ENCODE results near the gene ODAM. TPM values are rescaled to one million over a fixed set of nuclear protein-coding genes. Genes with fewer than 3 reads are reported as not detected.
"Not testable (repeated sequence)": the region's sequence is repeated elsewhere in the genome, so short reads cannot be mapped to it uniquely, and the experiment has no call there.

Gene ODAM
- total RNA-seq, 1 experiment from 2014 or later, result 2.4 TPM

- DNase-seq (ENCODE audit: low spot score), result not testable (repeated sequence)
Measured at GRCh38 chr4:70221818-70222217, 26.3 kb downstream of the ODAM start.

DNA sequence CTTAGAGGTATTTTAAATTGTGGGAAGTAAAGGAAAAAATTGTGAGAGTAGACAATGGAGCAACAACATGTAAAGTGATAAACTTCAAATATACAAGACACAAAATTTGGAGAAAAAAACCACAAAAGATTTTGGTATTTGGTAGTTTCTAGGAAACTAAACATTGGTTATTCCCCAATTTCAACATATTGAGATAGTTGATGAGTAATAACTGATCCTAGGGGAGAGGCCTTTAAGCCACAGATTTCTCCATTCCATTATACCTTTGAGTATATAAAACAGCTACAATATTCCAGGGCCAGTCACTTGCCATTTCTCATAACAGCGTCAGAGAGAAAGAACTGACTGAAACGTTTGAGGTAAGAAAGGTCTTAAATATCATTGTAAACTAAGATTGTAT, 30.3 kb downstream of the ODAM start, which contains the start of gene FDCSP:
FDCSP (plus strand) TSS at position 301 of the 400 bp plus-strand sequence. CDS start 5,071 bp downstream, outside the sequence.
- no peak for DNase-seq (ENCODE audit: low spot score)

GRCh38 chr4:70236125-70236524, 40.6 kb downstream of the ODAM start:
- DNase-seq (ENCODE audit: low spot score), result no peak

DNA sequence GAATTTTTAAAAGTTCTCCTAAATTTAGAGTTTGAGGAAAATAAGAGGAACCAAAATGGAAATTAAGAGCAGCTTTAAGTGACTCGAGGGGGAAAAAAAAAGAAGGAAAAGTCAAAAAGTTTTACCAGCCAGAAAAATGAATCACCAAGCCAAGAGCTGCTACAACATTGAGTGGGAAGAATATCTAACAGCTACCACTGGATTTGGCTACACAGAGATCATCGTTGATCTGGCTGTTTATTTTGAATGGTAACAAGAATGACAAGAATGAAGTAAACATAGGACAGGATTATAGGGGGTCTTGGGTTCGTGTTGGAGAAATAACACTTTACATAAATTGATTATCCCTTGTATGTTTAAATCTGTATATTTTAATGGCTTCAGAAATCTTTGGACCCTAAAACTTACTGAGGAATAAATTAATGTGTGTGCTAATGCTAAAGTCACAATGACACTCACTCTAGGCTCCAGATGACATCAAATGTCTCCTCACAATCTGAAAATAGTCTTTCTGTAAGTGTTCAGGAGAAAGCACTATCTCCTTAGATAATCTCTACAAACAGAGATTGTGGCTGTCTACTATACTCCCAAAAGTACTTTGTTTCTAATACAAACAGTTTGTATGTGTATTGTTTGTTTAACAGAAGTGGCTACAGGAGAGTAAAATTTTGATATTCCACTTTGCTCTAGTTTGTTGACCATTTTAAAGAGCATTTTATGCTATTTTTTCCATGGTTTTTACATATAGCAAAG, 43.8 kb downstream of the ODAM start:
- DNase-seq (ENCODE audit: low spot score), result no peak

GRCh38 chr4:70239884-70240591, 44.5 kb downstream of the ODAM start:
- peak; percentile 66 for DNase-seq (ENCODE audit: low spot score)

- not testable (repeated sequence) for DNase-seq (ENCODE audit: low spot score)
Measured at GRCh38 chr4:70242297-70242696, 46.8 kb downstream of the ODAM start, which contains the start of gene CSN3. Gene CSN3 (plus strand): TSS chr4:70242597. CDS start chr4:70244820, 2,223 bp downstream.

GRCh38 chr4:70243091-70243490, 47.6 kb downstream of the ODAM start:
- DNase-seq (ENCODE audit: low spot score), result no peak

GRCh38 chr4:70251250-70251944, 55.9 kb downstream of the ODAM start:
- no peak for DNase-seq (ENCODE audit: low spot score)

DNA sequence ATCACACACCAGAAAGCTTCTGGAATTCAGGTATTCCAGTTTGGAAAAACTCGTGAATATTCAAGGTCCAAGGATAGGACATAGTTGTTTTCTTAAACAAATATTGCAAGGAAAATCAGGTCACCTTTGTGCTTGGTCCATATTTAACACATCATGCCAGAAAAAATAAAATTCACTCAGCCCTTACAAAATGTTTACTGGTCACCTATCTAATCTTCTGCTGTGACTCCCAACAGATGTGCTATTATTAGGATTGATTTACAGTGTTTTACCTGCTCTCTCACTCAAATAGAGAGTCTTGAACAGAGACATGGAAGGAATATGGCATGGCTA, 56.4 kb downstream of the ODAM start:
- no peak for DNase-seq (ENCODE audit: low spot score)

Other genes starting within 250 kb of the ODAM start
- not detected in 2 replicates for gene CSN2, start 230.0 kb upstream of the ODAM start, total RNA-seq (2014; rRNA removed; shearing (Covaris generic))
- 0.29 and 0.37 TPM in 2 replicates for gene STATH, start 199.8 kb upstream of the ODAM start, total RNA-seq (2014; rRNA removed; shearing (Covaris generic))
- gene HTN3, start 167.3 kb upstream of the ODAM start, total RNA-seq (2014; rRNA removed; shearing (Covaris generic)), result not detected in 2 replicates
- not detected in 2 replicates for gene HTN1, start 145.3 kb upstream of the ODAM start, total RNA-seq (2014; rRNA removed; shearing (Covaris generic))
- not detected in 2 replicates for gene PRR27, start 41.5 kb upstream of the ODAM start, total RNA-seq (2014; rRNA removed; shearing (Covaris generic))
- 0.45 and 3.6 TPM in 2 replicates for gene FDCSP, start 30.4 kb downstream of the ODAM start, total RNA-seq (2014; rRNA removed; shearing (Covaris generic))
- not detected in 2 replicates for gene CSN3, start 46.9 kb downstream of the ODAM start, total RNA-seq (2014; rRNA removed; shearing (Covaris generic))
- not detected in 2 replicates for gene CABS1, start 139.3 kb downstream of the ODAM start, total RNA-seq (2014; rRNA removed; shearing (Covaris generic))
- gene SMR3A, start 165.0 kb downstream of the ODAM start, total RNA-seq (2014; rRNA removed; shearing (Covaris generic)), result not detected in 2 replicates
- not detected in 2 replicates for gene SMR3B, start 187.4 kb downstream of the ODAM start, total RNA-seq (2014; rRNA removed; shearing (Covaris generic))
- not detected in 2 replicates for gene OPRPN, start 202.2 kb downstream of the ODAM start, total RNA-seq (2014; rRNA removed; shearing (Covaris generic))